Measurements from ENCODE around the gene PAPSS2.
A peak's percentile ranks its signal among the peaks of the same experiment; 100 is the strongest.
"Not testable (repeated sequence)": the region's sequence is repeated elsewhere in the genome, so short reads cannot be mapped to it uniquely, and the experiment has no call there.

Gene PAPSS2

DNA sequence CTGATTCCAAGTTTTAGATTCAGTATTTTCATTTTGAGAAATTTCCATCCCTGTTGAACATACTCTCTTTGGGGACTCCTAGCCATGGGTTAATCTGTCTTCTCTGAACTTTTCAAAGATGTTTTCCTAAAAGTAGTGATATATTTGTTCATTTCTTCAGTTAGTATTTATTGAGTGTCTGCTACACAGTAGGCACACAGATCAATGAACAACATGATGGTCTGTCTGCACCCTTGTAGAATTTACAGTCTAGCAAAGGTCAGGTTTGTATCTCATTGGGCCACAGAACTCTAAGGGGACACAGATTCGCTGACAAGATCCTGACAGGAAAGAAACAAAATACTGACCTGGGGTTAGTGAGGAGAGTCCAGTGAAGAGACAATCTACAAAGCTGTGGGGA lies 42.2 kb upstream of the PAPSS2 start:
- H3K4me1 ChIP-seq (ENCODE audit: insufficient read depth, poor library complexity, severe bottlenecking): no peaks in the 10 kb centered on the region
- H3K9me3 ChIP-seq (ENCODE audit: severe bottlenecking): no peaks in the 10 kb centered on the region
- H3K27me3 ChIP-seq (ENCODE audit: insufficient read depth, poor library complexity, severe bottlenecking): no peaks in the 10 kb centered on the region
- no peak overlapping the region for H3K27ac ChIP-seq (ENCODE audit: poor library complexity, severe bottlenecking)
- no peak for DNase-seq (ENCODE audit: low spot score)
- ATAC-seq (ENCODE audit: low read depth): no peak
- H3K4me3 ChIP-seq (ENCODE audit: severe bottlenecking): no peak overlapping the region
- no peak for TF ChIP-seq CTCF (IDR thresholded peaks at IDR 0.05; ENCODE audit: poor library complexity, severe bottlenecking)
- H3K36me3 ChIP-seq (ENCODE audit: low read depth): no peaks in the 10 kb centered on the region

GRCh38 chr10:87618566-87619423 lies 40.9 kb upstream of the PAPSS2 start:
- no peak overlapping the region for H3K4me3 ChIP-seq (ENCODE audit: severe bottlenecking)
- no peaks in the 10 kb centered on the region for H3K36me3 ChIP-seq (ENCODE audit: low read depth)
- no peaks in the 10 kb centered on the region for H3K9me3 ChIP-seq (ENCODE audit: severe bottlenecking)
- ATAC-seq (ENCODE audit: low read depth) (no peak), DNase-seq (ENCODE audit: low spot score) (no peak)
- no peak overlapping the region for H3K27ac ChIP-seq (ENCODE audit: poor library complexity, severe bottlenecking)
- no peak for TF ChIP-seq CTCF (IDR thresholded peaks at IDR 0.05; ENCODE audit: poor library complexity, severe bottlenecking)
- H3K27me3 ChIP-seq (ENCODE audit: insufficient read depth, poor library complexity, severe bottlenecking): no peaks in the 10 kb centered on the region
- H3K4me1 ChIP-seq (ENCODE audit: insufficient read depth, poor library complexity, severe bottlenecking): no peaks in the 10 kb centered on the region

DNA sequence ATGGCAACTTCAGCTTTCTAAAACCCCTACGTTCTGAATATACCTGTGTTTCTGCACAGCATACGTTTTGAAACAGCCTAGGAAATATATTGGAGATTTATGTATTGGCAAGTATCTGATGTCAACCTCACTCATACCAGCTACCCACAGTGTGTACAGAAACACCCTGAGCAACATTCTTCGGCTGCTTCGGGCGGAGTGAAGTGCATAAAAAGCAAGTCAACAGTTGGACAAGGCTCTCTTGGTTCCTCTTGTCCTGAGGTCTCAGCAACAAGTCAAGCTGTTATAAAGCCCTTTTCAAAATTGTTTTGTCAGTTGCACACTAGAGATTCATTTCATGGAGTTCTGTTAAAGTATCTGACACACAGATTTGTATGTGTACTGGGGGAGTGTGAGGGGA lies 40.0 kb upstream of the PAPSS2 start:
- Histone ChIP-seq H3K27ac (ENCODE audit: poor library complexity, severe bottlenecking) (no peak overlapping the region), H3K4me1 (ENCODE audit: insufficient read depth, poor library complexity, severe bottlenecking) (no peaks in the 10 kb centered on the region), H3K9me3 (ENCODE audit: severe bottlenecking) (no peaks in the 10 kb centered on the region), H3K27me3 (ENCODE audit: insufficient read depth, poor library complexity, severe bottlenecking) (no peaks in the 10 kb centered on the region), H3K4me3 (ENCODE audit: severe bottlenecking) (no peak overlapping the region), H3K36me3 (ENCODE audit: low read depth) (no peaks in the 10 kb centered on the region)
- no peak for TF ChIP-seq CTCF (IDR thresholded peaks at IDR 0.05; ENCODE audit: poor library complexity, severe bottlenecking)
- DNase-seq (ENCODE audit: low spot score) (no peak), ATAC-seq (ENCODE audit: low read depth) (no peak)

DNA sequence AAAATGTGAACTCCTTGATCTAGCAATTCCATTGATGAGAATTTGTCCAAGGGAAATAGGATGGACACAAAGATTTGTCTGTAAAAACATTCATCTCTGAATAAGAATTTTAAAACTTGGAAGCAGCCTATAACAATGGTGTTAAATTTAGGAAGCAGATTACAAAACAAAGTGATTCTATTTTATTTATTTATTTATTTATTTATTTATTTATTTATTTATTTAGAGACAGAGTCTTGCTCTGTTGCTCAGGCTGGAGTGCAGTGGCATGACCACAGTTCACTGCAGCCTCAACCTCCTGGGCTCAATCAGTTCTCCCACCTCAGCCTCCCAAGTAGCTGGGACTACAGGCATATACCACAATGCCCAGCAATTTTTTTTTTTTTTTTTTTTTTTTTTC lies 38.2 kb upstream of the PAPSS2 start:
- not testable (repeated sequence) for DNase-seq (ENCODE audit: low spot score); ATAC-seq (ENCODE audit: low read depth)

DNA sequence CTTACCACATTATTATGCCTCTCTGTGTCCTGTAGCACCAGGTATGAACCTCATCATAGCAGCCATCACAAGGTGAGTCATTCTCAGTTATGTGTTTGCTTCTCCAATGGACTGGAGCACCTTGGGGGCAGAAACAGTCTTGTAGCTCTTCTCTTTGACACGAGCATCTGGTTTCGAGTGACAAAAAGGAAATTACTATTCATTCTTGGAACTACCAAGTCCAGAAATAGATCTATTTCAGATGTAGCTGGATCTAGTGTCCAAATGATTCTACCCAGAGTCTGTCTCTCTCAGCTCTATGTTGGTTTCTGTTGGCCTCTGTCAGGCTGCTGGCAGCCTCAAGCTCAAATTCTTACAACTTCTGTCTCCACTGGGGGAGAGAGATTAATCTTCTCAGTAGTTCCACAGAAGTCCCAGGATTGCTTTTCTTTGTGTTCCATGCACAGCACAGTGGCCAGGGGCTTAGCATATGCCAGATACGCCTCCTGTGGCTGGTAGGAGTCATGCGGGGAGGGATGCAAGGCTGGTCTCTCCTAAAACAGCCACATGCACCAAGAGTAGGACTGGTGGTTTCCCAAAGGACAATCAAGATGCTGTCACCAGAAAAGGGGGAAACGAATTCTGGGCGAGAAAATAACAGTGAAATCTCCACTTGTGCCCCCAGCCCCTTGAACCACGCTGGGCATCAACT lies 37.2 kb upstream of the PAPSS2 start:
- Histone ChIP-seq H3K36me3 (ENCODE audit: low read depth) (no peaks in the 10 kb centered on the region), H3K4me1 (ENCODE audit: insufficient read depth, poor library complexity, severe bottlenecking) (no peaks in the 10 kb centered on the region), H3K27ac (ENCODE audit: poor library complexity, severe bottlenecking) (no peak overlapping the region), H3K9me3 (ENCODE audit: severe bottlenecking) (no peaks in the 10 kb centered on the region), H3K4me3 (ENCODE audit: severe bottlenecking) (no peak overlapping the region), H3K27me3 (ENCODE audit: insufficient read depth, poor library complexity, severe bottlenecking) (no peaks in the 10 kb centered on the region)
- DNase-seq (ENCODE audit: low spot score): no peak
- no peak for TF ChIP-seq CTCF (IDR thresholded peaks at IDR 0.05; ENCODE audit: poor library complexity, severe bottlenecking)
- peak; percentile 27; the same call in 1 of the 3 replicates for ATAC-seq (ENCODE audit: low read depth)

More for the DNA sequence above, 38.2 kb upstream of the PAPSS2 start:
- not testable (repeated sequence) for H3K4me1 ChIP-seq (ENCODE audit: insufficient read depth, poor library complexity, severe bottlenecking); H3K27ac ChIP-seq (ENCODE audit: poor library complexity, severe bottlenecking); H3K36me3 ChIP-seq (ENCODE audit: low read depth); H3K27me3 ChIP-seq (ENCODE audit: insufficient read depth, poor library complexity, severe bottlenecking); H3K4me3 ChIP-seq (ENCODE audit: severe bottlenecking); H3K9me3 ChIP-seq (ENCODE audit: severe bottlenecking)

All from RWPE2 (cell line).